NCI-H345 (cell line): ENCODE data around the gene COLEC12.

Source experiments
- DNase-seq: peaks from one replicate; lab custom pipeline; 2025; lab: John Stamatoyannopoulos, UW

Gene COLEC12

GRCh38 chr18:273525-273924 lies 227.0 kb downstream of the COLEC12 start:
- DNase-seq, result no peak

DNA sequence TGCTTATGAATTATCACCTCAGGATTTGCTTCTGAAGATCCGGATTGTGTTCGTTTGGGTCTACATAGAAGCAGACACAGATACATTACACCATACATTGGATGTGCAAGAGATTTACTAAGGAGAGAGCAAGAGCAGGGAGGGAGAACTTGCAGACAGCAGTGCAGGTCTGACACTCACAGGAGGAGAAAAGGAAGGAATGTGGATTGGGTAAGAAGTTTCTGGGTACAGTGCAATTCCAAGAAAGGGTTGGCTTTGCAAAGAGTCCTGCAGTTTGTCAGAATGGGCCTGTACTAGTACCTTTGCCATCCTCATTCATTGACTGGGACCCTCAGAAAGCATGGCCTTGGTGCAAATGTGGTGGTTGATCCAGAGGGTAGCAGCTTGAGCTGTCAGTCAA lies 227.9 kb downstream of the COLEC12 start:
- no peak for DNase-seq

DNA sequence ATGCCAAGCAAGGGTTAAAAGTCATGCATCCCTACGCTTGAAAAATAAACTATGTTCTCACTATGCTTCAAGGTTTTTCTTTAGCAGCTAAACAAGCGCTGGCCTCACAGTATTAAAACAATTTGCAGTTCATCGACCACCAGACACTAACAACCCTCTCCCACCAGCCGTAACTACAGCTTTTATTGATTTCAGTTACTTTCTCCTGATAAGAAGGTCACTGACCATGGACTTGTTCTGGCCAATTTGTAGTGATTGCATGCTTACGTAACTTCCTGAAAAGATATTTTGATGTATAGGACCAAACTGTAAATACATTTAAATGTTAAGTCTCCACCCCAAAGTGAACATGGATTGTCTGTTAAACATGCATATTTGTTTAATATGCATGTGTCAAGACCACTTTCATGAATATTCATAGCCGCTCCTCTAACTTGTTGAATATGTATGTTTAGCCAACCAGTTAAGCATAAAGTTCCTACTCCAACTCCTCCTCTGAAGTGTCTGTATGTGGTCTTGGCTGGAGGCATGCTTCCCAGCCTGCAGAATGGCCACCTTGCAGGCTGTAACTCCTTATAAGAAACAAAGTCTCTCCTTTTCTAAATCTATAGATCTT lies 230.9 kb downstream of the COLEC12 start:
- DNase-seq, result no peak

GRCh38 chr18:267688-268552 lies 232.6 kb downstream of the COLEC12 start, which contains the start of gene THOC1:
Gene THOC1 (minus strand): TSS chr18:268047. CDS start chr18:268019, 28 bp downstream.
- peak; percentile 95 for DNase-seq

DNA sequence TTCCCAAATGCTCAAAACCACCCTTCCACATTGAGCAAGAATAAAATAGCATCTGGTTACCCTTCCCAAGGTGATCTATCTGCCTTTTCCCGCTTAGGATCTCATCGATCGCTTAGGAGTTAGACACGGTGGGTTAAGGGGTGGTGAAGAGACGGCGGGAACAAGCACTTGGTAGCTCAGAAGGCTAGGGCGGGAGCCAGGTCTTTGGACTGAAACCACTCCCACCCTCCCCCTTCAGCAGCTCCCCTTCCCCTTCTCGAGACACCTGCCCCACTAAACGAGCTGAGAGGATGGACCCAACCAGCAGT lies 233.2 kb downstream of the COLEC12 start:
- DNase-seq, result no peak
